ENCODE measurements around the gene MCM9. TPM values are rescaled to one million over a fixed set of nuclear protein-coding genes. Genes with fewer than 3 reads are reported as not detected.
A peak's percentile ranks its signal among the peaks of the same experiment; 100 is the strongest.

MCM9 gene
- total and polyA plus RNA-seq, 8 donors: 5.0 to 14.4 (median 7.7) TPM

- intact Hi-C loops (cut with DNase I): no loop called here
These were observed 37.6 kb downstream of the MCM9 start for GRCh38 chr6:118897386-118897785.

DNA sequence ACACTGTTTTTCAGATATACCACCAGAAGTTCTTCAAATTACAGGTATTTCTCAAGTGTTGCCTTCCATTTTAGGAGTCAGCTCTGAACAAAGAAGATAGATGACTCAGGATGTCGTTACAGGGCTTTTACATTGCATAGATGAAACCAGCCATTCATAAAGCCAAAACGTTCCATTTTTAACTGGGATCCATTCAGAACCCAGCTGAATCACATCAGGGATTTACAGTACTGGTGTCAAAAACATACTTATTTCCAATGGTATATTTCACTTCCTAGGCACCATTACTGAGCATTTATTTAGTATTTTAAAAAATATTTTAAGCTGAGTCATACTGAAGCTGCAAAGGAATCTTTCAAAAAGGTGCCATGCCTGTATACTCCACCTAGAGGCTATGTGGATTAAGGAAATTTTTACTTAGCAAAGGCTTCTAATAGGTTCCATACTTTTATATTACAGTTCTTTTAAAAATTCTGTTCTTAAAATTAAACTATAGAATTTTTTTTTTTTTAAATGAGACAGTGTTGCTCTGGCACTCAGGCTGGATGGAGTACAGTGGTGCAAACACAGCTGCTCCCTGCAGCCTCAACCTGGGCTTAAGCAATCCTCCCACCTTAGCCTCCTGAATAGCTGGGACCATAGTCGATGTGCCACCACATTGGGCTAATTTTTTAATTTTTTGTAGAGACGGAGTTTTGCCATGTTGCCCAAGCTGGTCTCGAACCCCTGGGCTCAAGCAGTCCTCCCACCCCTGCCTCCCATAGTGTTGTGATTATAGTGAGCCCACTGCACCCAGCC, 38.4 kb downstream of the MCM9 start:
- TF ChIP-seq, protein P1, sequence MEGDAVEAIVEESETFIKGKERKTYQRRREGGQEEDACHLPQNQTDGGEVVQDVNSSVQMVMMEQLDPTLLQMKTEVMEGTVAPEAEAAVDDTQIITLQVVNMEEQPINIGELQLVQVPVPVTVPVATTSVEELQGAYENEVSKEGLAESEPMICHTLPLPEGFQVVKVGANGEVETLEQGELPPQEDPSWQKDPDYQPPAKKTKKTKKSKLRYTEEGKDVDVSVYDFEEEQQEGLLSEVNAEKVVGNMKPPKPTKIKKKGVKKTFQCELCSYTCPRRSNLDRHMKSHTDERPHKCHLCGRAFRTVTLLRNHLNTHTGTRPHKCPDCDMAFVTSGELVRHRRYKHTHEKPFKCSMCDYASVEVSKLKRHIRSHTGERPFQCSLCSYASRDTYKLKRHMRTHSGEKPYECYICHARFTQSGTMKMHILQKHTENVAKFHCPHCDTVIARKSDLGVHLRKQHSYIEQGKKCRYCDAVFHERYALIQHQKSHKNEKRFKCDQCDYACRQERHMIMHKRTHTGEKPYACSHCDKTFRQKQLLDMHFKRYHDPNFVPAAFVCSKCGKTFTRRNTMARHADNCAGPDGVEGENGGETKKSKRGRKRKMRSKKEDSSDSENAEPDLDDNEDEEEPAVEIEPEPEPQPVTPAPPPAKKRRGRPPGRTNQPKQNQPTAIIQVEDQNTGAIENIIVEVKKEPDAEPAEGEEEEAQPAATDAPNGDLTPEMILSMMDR (IDR thresholded peaks at IDR 0.05): peak in 3 of 4 donors; percentile 11 to 25 (median 18)
- no peak overlapping the region for H3K27ac ChIP-seq
- H3K27me3 ChIP-seq: no peaks in the 10 kb centered on the region
- no peak overlapping the region for H3K4me3 ChIP-seq
- H3K36me3 ChIP-seq: no peaks in the 10 kb centered on the region
- peaks cover 4 to 24% (median 12%) of the 10 kb centered on the region in 3 donors for H3K4me1 ChIP-seq
- no peak for FAIRE-seq
- intact Hi-C loops (cut with DNase I): no loop called here
- no peak for ATAC-seq
- H3K9me3 ChIP-seq: no peaks in the 10 kb centered on the region
- DNase-seq: no peak
- 75 to 79% methylated on average over 5 of the region's 5 CpGs for WGBS, 2 donors

More at GRCh38 chr6:118897386-118897785, 37.6 kb downstream of the MCM9 start:
- Histone ChIP-seq H3K27me3 (no peaks in the 10 kb centered on the region), H3K9me3 (no peaks in the 10 kb centered on the region), H3K36me3 (no peaks in the 10 kb centered on the region), H3K4me1 (peaks cover 4 to 20% (median 12%) of the 10 kb centered on the region in 3 donors), H3K4me3 (no peak overlapping the region), H3K27ac (no peak overlapping the region)
- TF ChIP-seq, protein P1 (IDR thresholded peaks at IDR 0.05): no peak
- DNase-seq (no peak), ATAC-seq (no peak), FAIRE-seq (no peak)

DNA sequence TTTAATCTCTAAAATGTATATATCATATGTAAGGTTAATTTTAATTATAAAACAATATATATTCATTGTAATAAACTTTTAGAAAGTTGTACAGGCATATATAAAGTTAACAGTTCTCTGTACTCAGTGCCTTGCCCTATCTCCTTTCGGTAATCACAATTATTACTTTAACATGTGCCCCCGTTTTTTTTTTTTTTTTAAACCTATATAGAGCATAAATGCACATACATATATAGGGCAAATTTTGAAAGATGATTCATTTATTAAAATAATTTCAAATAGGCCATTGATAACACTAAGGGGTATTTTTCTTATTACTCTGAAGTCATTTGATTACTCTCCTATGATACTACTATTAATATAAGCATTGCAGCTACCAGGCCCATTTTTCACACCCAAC, 39.1 kb downstream of the MCM9 start:
- intact Hi-C loops (cut with DNase I): no loop called here
- TF ChIP-seq, protein P1 (IDR thresholded peaks at IDR 0.05): no peak
- Histone ChIP-seq H3K9me3 (no peaks in the 10 kb centered on the region), H3K27me3 (no peaks in the 10 kb centered on the region), H3K36me3 (no peaks in the 10 kb centered on the region), H3K4me3 (peak overlapping the region in 2 of 4 donors; percentile 86), H3K4me1 (peaks cover 4 to 24% (median 12%) of the 10 kb centered on the region in 3 donors), H3K27ac (no peak overlapping the region)
- DNase-seq (no peak), ATAC-seq (no peak), FAIRE-seq (no peak)
- 44 to 45% methylated on average over 2 of the region's 2 CpGs for WGBS, 2 donors

DNA sequence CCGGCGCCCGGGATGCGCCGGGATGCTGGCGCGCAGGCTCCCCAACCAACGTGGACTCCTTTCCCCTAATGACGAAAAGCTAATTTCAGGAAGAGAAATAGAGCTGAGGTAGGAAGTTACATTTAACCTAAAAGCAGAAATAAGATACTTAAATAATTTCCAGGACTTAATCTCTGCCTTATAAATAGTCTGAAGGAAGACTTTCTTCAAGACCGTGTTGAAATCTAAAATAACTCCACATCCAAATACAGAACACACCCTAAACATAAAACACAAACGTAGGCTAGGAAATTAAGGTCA, 39.7 kb downstream of the MCM9 start:
- Histone ChIP-seq H3K4me1 (peaks cover 4 to 19% (median 7%) of the 10 kb centered on the region in 3 donors), H3K27me3 (no peaks in the 10 kb centered on the region), H3K4me3 (peak overlapping the region; percentile 86 to 98 (median 86)), H3K9me3 (no peaks in the 10 kb centered on the region), H3K27ac (peak overlapping the region; percentile 70 to 96 (median 92)), H3K36me3 (no peaks in the 10 kb centered on the region)
- DNase-seq: no peak
- TF ChIP-seq, protein P1 (IDR thresholded peaks at IDR 0.05): no peak
- intact Hi-C loops (cut with DNase I): no loop called here
- no peak for FAIRE-seq
- WGBS, 2 donors: 0% methylated on average over 11 of the region's 11 CpGs
- ATAC-seq: no peak

All from pancreas (tissue), 10 donors.